Activated CD4-positive, alpha-beta T cell treated with anti-CD3 and anti-CD28 coated beads for 36 hours (primary cell): Measurements from ENCODE around the gene VPS35L. TPM values are rescaled to one million over a fixed set of nuclear protein-coding genes. Genes with fewer than 3 reads are reported as not detected.
"Not testable (repeated sequence)": the region's sequence is repeated elsewhere in the genome, so short reads cannot be mapped to it uniquely, and the experiment has no call there.

Experiments
- ATAC-seq: fragments of 200-7000 bp; cut with Tn5 transposase; one replicate; pipeline ENCODE4 v1.10.0; 2021; ENCODE audit warnings: mild to moderate bottlenecking, moderate library complexity
- CTCF ChIA-PET: fragments of 350-600 bp; sonication (Branson Sonifier 250); formaldehyde crosslinking; loops from one replicate; lab custom pipeline; 2021; ENCODE audit warnings: antibody characterized with exemption; lab: Charles Lee
- POLR2A ChIA-PET: fragments of 350-600 bp; sonication (Branson Sonifier 250); formaldehyde crosslinking; loops from one replicate; lab custom pipeline; 2021; ENCODE audit warnings: antibody characterized with exemption, inconsistent platforms; lab: Charles Lee
- DNase-seq: peaks from one replicate; pipeline ENCODE4 v3.0.0-alpha.2; 2020
- H3K27ac Mint-ChIP-seq: one replicate; pipeline ENCODE4 v1.8.0; 2021; ENCODE audit warnings: mixed read lengths
- H3K27me3 Mint-ChIP-seq: one replicate; pipeline ENCODE4 v1.8.0; 2021; ENCODE audit warnings: mixed read lengths
- H3K36me3 Mint-ChIP-seq: one replicate; pipeline ENCODE4 v1.8.0; 2021; ENCODE audit warnings: low read depth, mixed read lengths
- H3K4me1 Mint-ChIP-seq: one replicate; pipeline ENCODE4 v1.8.0; 2021; ENCODE audit warnings: mixed read lengths
- H3K4me3 Mint-ChIP-seq: one replicate; pipeline ENCODE4 v1.8.0; 2021; ENCODE audit warnings: mild to moderate bottlenecking, moderate library complexity, mixed read lengths
- H3K9me3 Mint-ChIP-seq: one replicate; pipeline ENCODE4 v1.8.0; 2021; ENCODE audit warnings: low read depth, mixed read lengths
- intact Hi-C, 2 experiments: fragments of 100-400 bp; cut with DNase I in 1 of 2; cut with micrococcal nuclease in 1 of 2; formaldehyde crosslinking; loops; one replicate each; pipeline versions ENCODE4 v1.14.2 to v1.15.1; 2022 to 2024; cut with DNase I, micrococcal nuclease
- total RNA-seq, 2 experiments: library from RNA; stranded (reverse); gene quantifications; one replicate each; pipeline ENCODE4 v1.2.3, GENCODE V29; 2021

Gene VPS35L
- total RNA-seq, 2 experiments from 2014 or later = 30.7 to 31.6 TPM

GRCh38 chr16:19712418-19713058, 157.0 kb downstream of the VPS35L start:
- H3K27me3 Mint-ChIP-seq = no peaks in the 10 kb centered on the region
- peaks cover 19% of the 10 kb centered on the region for H3K4me1 Mint-ChIP-seq
- no peaks in the 10 kb centered on the region for H3K9me3 Mint-ChIP-seq
- peaks cover 50% of the 10 kb centered on the region for H3K36me3 Mint-ChIP-seq
- no peak for DNase-seq
- ATAC-seq = no peak
- intact Hi-C loops = no loop called here
- no peak overlapping the region for H3K27ac Mint-ChIP-seq
- ChIA-PET CTCF (interaction anchor here (0.5 to 1.0 kb wide), 3 partner anchors 18 to 172 kb away, joined by 3 read pairs; partner anchors contain the start of genes GPRC5B and VPS35L), POLR2A (no interaction called here)
- H3K4me3 Mint-ChIP-seq = no peak overlapping the region

GRCh38 chr16:19713697-19714096, 158.2 kb downstream of the VPS35L start:
- H3K4me3 Mint-ChIP-seq = no peak overlapping the region
- intact Hi-C loops = no loop called here
- H3K27ac Mint-ChIP-seq = no peak overlapping the region
- H3K27me3 Mint-ChIP-seq = no peaks in the 10 kb centered on the region
- ChIA-PET CTCF (interaction anchor here (0.9 to 1.0 kb wide), 2 partner anchors 14 to 17 kb away, joined by 3 read pairs; no protein-coding TSS in a partner anchor), POLR2A (interaction anchor here (0.5 to 0.6 kb wide), 3 partner anchors 18 to 1454 kb away, joined by 3 to 4 read pairs (median 4); no protein-coding TSS in a partner anchor)
- peaks cover 19% of the 10 kb centered on the region for H3K4me1 Mint-ChIP-seq
- no peak for DNase-seq
- no peaks in the 10 kb centered on the region for H3K9me3 Mint-ChIP-seq
- ATAC-seq = no peak
- peaks cover 47% of the 10 kb centered on the region for H3K36me3 Mint-ChIP-seq

- CTCF ChIA-PET = no interaction called here
- Mint-ChIP-seq H3K27ac (no peak overlapping the region), H3K27me3 (no peaks in the 10 kb centered on the region), H3K9me3 (no peaks in the 10 kb centered on the region), H3K4me3 (no peak overlapping the region), H3K4me1 (peaks cover 23% of the 10 kb centered on the region), H3K36me3 (peaks cover 34% of the 10 kb centered on the region)
- POLR2A ChIA-PET = no interaction called here
- ATAC-seq (no peak), DNase-seq (no peak)
- intact Hi-C loops = loop anchor here (5.0 kb wide), 4 partner anchors 128 to 1187 kb away; partner anchors contain the start of genes DCUN1D3 (in 1 of the 2), LYRM1 (in 1 of the 2), SMG1 (in 1 of the 2) and VPS35L (in 1 of the 2)
Observed at GRCh38 chr16:19715566-19715965, 160.1 kb downstream of the VPS35L start.

GRCh38 chr16:19716183-19716582, 160.7 kb downstream of the VPS35L start:
- Mint-ChIP-seq H3K36me3 (peaks cover 33% of the 10 kb centered on the region), H3K4me1 (peaks cover 23% of the 10 kb centered on the region), H3K4me3 (peak overlapping the region; percentile 95), H3K27me3 (no peaks in the 10 kb centered on the region), H3K9me3 (no peaks in the 10 kb centered on the region), H3K27ac (peak overlapping the region; percentile 64)
- POLR2A ChIA-PET = no interaction called here
- no peak for DNase-seq
- CTCF ChIA-PET = no interaction called here
- ATAC-seq = no peak
- intact Hi-C loops = loop anchor here (2.0 to 5.0 kb wide), 5 partner anchors 129 to 1186 kb away; partner anchors contain the start of genes DCUN1D3 (in 1 of the 2), LYRM1 (in 1 of the 2), SMG1 (in 1 of the 2) and VPS35L (in 1 of the 2)

- POLR2A ChIA-PET, H3K27ac Mint-ChIP-seq, CTCF ChIA-PET, H3K27me3 Mint-ChIP-seq, H3K9me3 Mint-ChIP-seq, ATAC-seq, DNase-seq: not testable (repeated sequence)
- Mint-ChIP-seq H3K36me3 (peaks cover 28% of the 10 kb centered on the region), H3K4me3 (peak overlapping the region; percentile 95), H3K4me1 (peaks cover 23% of the 10 kb centered on the region)
- intact Hi-C loops = loop anchor here (2.0 to 5.0 kb wide), 5 partner anchors 129 to 1186 kb away; partner anchors contain the start of genes DCUN1D3 (in 1 of the 2), LYRM1 (in 1 of the 2), SMG1 (in 1 of the 2) and VPS35L (in 1 of the 2)
Observed at GRCh38 chr16:19716728-19717127, 161.2 kb downstream of the VPS35L start.

GRCh38 chr16:19717314-19717713, 161.8 kb downstream of the VPS35L start:
- intact Hi-C loops = loop anchor here (2.0 to 5.0 kb wide), 5 partner anchors 130 to 1185 kb away; partner anchors contain the start of genes DCUN1D3 (in 1 of the 2), LYRM1 (in 1 of the 2), SMG1 (in 1 of the 2) and VPS35L (in 1 of the 2)
- no peak for DNase-seq

GRCh38 chr16:19717741-19718623, 162.5 kb downstream of the VPS35L start, which contains the start of the genes IQCK and KNOP1:
Gene IQCK (plus strand): TSS chr16:19718271. CDS start chr16:19718307, 36 bp downstream.
Gene KNOP1 (minus strand): TSS chr16:19718227. CDS start chr16:19715035, 3,192 bp downstream.
- H3K4me1 Mint-ChIP-seq = peaks cover 23% of the 10 kb centered on the region
- DNase-seq = peak; percentile 93
- peaks cover 24% of the 10 kb centered on the region for H3K36me3 Mint-ChIP-seq
- no peaks in the 10 kb centered on the region for H3K9me3 Mint-ChIP-seq
- ChIA-PET POLR2A (no interaction called here), CTCF (interaction anchor here (0.5 to 1.0 kb wide), 4 partner anchors 15 to 164 kb away, joined by 3 read pairs; partner anchors contain the start of gene VPS35L)
- peak within 1 kb of the TSS; percentile 95 for H3K4me3 Mint-ChIP-seq
- ATAC-seq = peak; percentile 93
- H3K27ac Mint-ChIP-seq = peak within 1 kb of the TSS; percentile 87
- intact Hi-C loops = loop anchor here (1.0 to 5.0 kb wide), 11 partner anchors 22 to 1184 kb away; partner anchors contain the start of genes VPS35L (in 2 of the 2), COQ7 (in 1 of the 2), DCUN1D3 (in 1 of the 2) and GDE1 (in 1 of the 2)
- H3K27me3 Mint-ChIP-seq = no peaks in the 10 kb centered on the region

More at GRCh38 chr16:19717314-19717713, 161.8 kb downstream of the VPS35L start:
- H3K36me3 Mint-ChIP-seq = peaks cover 26% of the 10 kb centered on the region
- H3K9me3 Mint-ChIP-seq = no peaks in the 10 kb centered on the region
- ChIA-PET CTCF (interaction anchor here (0.8 to 0.9 kb wide), 2 partner anchors 23 to 162 kb away, joined by 3 read pairs; partner anchors contain the start of gene VPS35L), POLR2A (no interaction called here)
- ATAC-seq = no peak
- H3K27me3 Mint-ChIP-seq = no peaks in the 10 kb centered on the region
- H3K4me3 Mint-ChIP-seq = peak overlapping the region; percentile 95
- H3K27ac Mint-ChIP-seq = peak overlapping the region; percentile 87
- H3K4me1 Mint-ChIP-seq = peaks cover 23% of the 10 kb centered on the region

- H3K4me1 Mint-ChIP-seq = peaks cover 21% of the 10 kb centered on the region
- ChIA-PET POLR2A (no interaction called here), CTCF (interaction anchor here (0.5 to 1.0 kb wide), 2 partner anchors 16 to 164 kb away, joined by 3 read pairs; no protein-coding TSS in a partner anchor)
- peaks cover 23% of the 10 kb centered on the region for H3K36me3 Mint-ChIP-seq
- peak overlapping the region; percentile 95 for H3K4me3 Mint-ChIP-seq
- no peaks in the 10 kb centered on the region for H3K9me3 Mint-ChIP-seq
- peak overlapping the region; percentile 10 for H3K27ac Mint-ChIP-seq
- ATAC-seq (no peak), DNase-seq (peak; percentile 36)
- H3K27me3 Mint-ChIP-seq = no peaks in the 10 kb centered on the region
- intact Hi-C loops = loop anchor here (1.0 to 5.0 kb wide), 10 partner anchors 22 to 1184 kb away; partner anchors contain the start of genes VPS35L (in 2 of the 2), COQ7 (in 1 of the 2), DCUN1D3 (in 1 of the 2) and GDE1 (in 1 of the 2)
Observed at GRCh38 chr16:19718624-19718965, 163.1 kb downstream of the VPS35L start.

- POLR2A ChIA-PET = interaction anchor here (0.6 kb wide), 1 partner anchor 10 kb away, joined by 3 read pairs; no protein-coding TSS in a partner anchor
- H3K9me3 Mint-ChIP-seq = no peaks in the 10 kb centered on the region
- H3K27me3 Mint-ChIP-seq = no peaks in the 10 kb centered on the region
- DNase-seq (no peak), ATAC-seq (no peak)
- CTCF ChIA-PET = no interaction called here
- no peak overlapping the region for H3K27ac Mint-ChIP-seq
- no peak overlapping the region for H3K4me3 Mint-ChIP-seq
- H3K4me1 Mint-ChIP-seq = peaks cover 4% of the 10 kb centered on the region
- intact Hi-C loops = no loop called here
- peaks cover under 1% of the 10 kb centered on the region for H3K36me3 Mint-ChIP-seq
Observed at GRCh38 chr16:19722269-19722952, 166.9 kb downstream of the VPS35L start.

GRCh38 chr16:19722981-19723380, 167.5 kb downstream of the VPS35L start:
- Mint-ChIP-seq H3K4me1 (peaks cover 4% of the 10 kb centered on the region), H3K27me3 (no peaks in the 10 kb centered on the region), H3K4me3 (no peak overlapping the region), H3K9me3 (no peaks in the 10 kb centered on the region), H3K36me3 (no peaks in the 10 kb centered on the region), H3K27ac (no peak overlapping the region)
- ChIA-PET POLR2A (no interaction called here), CTCF (no interaction called here)
- no peak for DNase-seq
- ATAC-seq = no peak
- intact Hi-C loops = no loop called here
